DND-41 (cell line): ENCODE results near the gene RSAD2.

Experiments
- ATAC-seq: fragments of 200-7000 bp; cut with Tn5 transposase; 3 replicates; pipeline ENCODE4 v1.9.1; 2021; ENCODE audit warnings: low read depth; ENCODE audit not compliant: insufficient read depth
- DNase-seq: peaks from one replicate; pipeline ENCODE4 v3.0.0-alpha.2; 2020
- H2AFZ ChIP-seq: 2 replicates; pipeline ENCODE4 v1.6.0; 2012; ENCODE audit warnings: low read depth, low read length
- H3K27ac ChIP-seq: 2 replicates; pipeline ENCODE4 v1.5.1; 2012; ENCODE audit warnings: low read length, inconsistent platforms
- H3K27me3 ChIP-seq: fragments of 200-600 bp; sonication (generic); 2 replicates; pipeline ENCODE4 v1.6.0; 2012; ENCODE audit warnings: low read length, mild to moderate bottlenecking, inconsistent platforms; ENCODE audit not compliant: insufficient read depth, poor library complexity
- H3K36me3 ChIP-seq: 2 replicates; pipeline ENCODE4 v1.5.1; 2012; ENCODE audit warnings: low read length, inconsistent platforms; ENCODE audit not compliant: insufficient read depth
- H3K4me1 ChIP-seq: 2 replicates; pipeline ENCODE4 v1.5.1; 2012; ENCODE audit warnings: mild to moderate bottlenecking, low read length; ENCODE audit not compliant: insufficient read depth
- H3K4me2 ChIP-seq: 2 replicates; pipeline ENCODE4 v1.6.0; 2012; ENCODE audit warnings: mild to moderate bottlenecking, moderate library complexity, low read length, inconsistent platforms; ENCODE audit not compliant: insufficient read depth
- H3K4me3 ChIP-seq, 2 experiments: fragments of 200-600 bp in 1 of 2; shearing (Covaris generic) in 1 of 2; 2 replicates each; pipeline ENCODE4 v1.5.1; 2012 to 2016; ENCODE audit warnings: inconsistent platforms in 2 of 2, low read length in 2 of 2, mild to moderate bottlenecking in 2 of 2, low read depth in 1 of 2, moderate library complexity in 1 of 2
- H3K79me2 ChIP-seq: 2 replicates; pipeline ENCODE4 v1.6.0; 2012; ENCODE audit warnings: low read length, inconsistent platforms; ENCODE audit not compliant: insufficient read depth
- H3K9ac ChIP-seq: 2 replicates; pipeline ENCODE4 v1.6.0; 2012; ENCODE audit warnings: low read depth, mild to moderate bottlenecking, inconsistent platforms, low read length, moderate library complexity
- H3K9me3 ChIP-seq: 2 replicates; pipeline ENCODE4 v1.5.1; 2012; ENCODE audit warnings: low read length, moderate library complexity, mild to moderate bottlenecking, inconsistent platforms; ENCODE audit not compliant: insufficient read depth, severe bottlenecking
- H4K20me1 ChIP-seq: 2 replicates; pipeline ENCODE4 v1.6.0; 2012; ENCODE audit warnings: low read length; ENCODE audit not compliant: insufficient read depth
- CTCF ChIP-seq: IDR thresholded peaks from 2 replicates; pipeline ENCODE4 v1.5.1; 2012; ENCODE audit warnings: borderline replicate concordance, low read length, moderate library complexity, mild to moderate bottlenecking; ENCODE audit not compliant: poor library complexity, severe bottlenecking; ENCODE audit errors: extremely low read depth
- EZH2 ChIP-seq: IDR thresholded peaks from 3 replicates; pipeline ENCODE4 v1.6.1; 2012; ENCODE audit warnings: borderline replicate concordance, low read depth, mild to moderate bottlenecking, moderate library complexity, low read length, inconsistent platforms; ENCODE audit not compliant: severe bottlenecking

Gene RSAD2

GRCh38 chr2:6943971-6944370, 66.4 kb downstream of the RSAD2 start:
- TF ChIP-seq EZH2 (no peak), CTCF (no peak)
- peaks cover 57% of the 10 kb centered on the region for H4K20me1 ChIP-seq
- H3K9me3 ChIP-seq = no peaks in the 10 kb centered on the region
- 0 out of 3 replicates have a peak, but pooled peaks have one; percentile 12 for ATAC-seq
- H3K27ac ChIP-seq = no peak overlapping the region
- H2AFZ ChIP-seq = no peak overlapping the region
- H3K4me1 ChIP-seq = no peaks in the 10 kb centered on the region
- no peaks in the 10 kb centered on the region for H3K27me3 ChIP-seq
- peaks cover 93% of the 10 kb centered on the region for H3K79me2 ChIP-seq
- no peak overlapping the region for H3K9ac ChIP-seq
- DNase-seq = no peak
- peaks cover 73% of the 10 kb centered on the region for H3K36me3 ChIP-seq
- no peak overlapping the region for H3K4me3 ChIP-seq
- H3K4me2 ChIP-seq = no peak overlapping the region

- Histone ChIP-seq H3K4me1 (no peaks in the 10 kb centered on the region), H3K36me3 (peaks cover 76% of the 10 kb centered on the region), H3K4me3 (no peak overlapping the region), H3K9ac (no peak overlapping the region), H2AFZ (no peak overlapping the region), H3K4me2 (no peak overlapping the region), H3K27me3 (no peaks in the 10 kb centered on the region), H3K9me3 (no peaks in the 10 kb centered on the region), H3K27ac (no peak overlapping the region), H4K20me1 (peaks cover 56% of the 10 kb centered on the region), H3K79me2 (peaks cover 93% of the 10 kb centered on the region)
- TF ChIP-seq EZH2 = no peak
- TF ChIP-seq CTCF = no peak
- ATAC-seq (no peak), DNase-seq (no peak)
Observed at GRCh38 chr2:6944555-6944954, 67.0 kb downstream of the RSAD2 start.

GRCh38 chr2:6945087-6945813, 67.7 kb downstream of the RSAD2 start:
- no peak for ATAC-seq
- H3K27ac ChIP-seq = peak overlapping the region; percentile 17; the same call in 1 of the 2 replicates

GRCh38 chr2:6945821-6946220, 68.2 kb downstream of the RSAD2 start:
- no peak overlapping the region for H2AFZ ChIP-seq
- H3K4me1 ChIP-seq = no peaks in the 10 kb centered on the region

More at GRCh38 chr2:6945087-6945813, 67.7 kb downstream of the RSAD2 start:
- Histone ChIP-seq H2AFZ (no peak overlapping the region), H3K27me3 (no peaks in the 10 kb centered on the region), H3K9ac (no peak overlapping the region), H3K4me1 (no peaks in the 10 kb centered on the region), H3K79me2 (peaks cover 91% of the 10 kb centered on the region), H3K4me2 (no peak overlapping the region), H4K20me1 (peaks cover 55% of the 10 kb centered on the region), H3K9me3 (no peaks in the 10 kb centered on the region), H3K4me3 (no peak overlapping the region), H3K36me3 (peaks cover 80% of the 10 kb centered on the region)
- no peak for DNase-seq
- no peak for TF ChIP-seq EZH2

More at GRCh38 chr2:6945821-6946220, 68.2 kb downstream of the RSAD2 start:
- H3K79me2 ChIP-seq = peaks cover 90% of the 10 kb centered on the region
- no peaks in the 10 kb centered on the region for H3K27me3 ChIP-seq
- DNase-seq = no peak
- no peak for ATAC-seq
- H3K9ac ChIP-seq = no peak overlapping the region
- H3K4me3 ChIP-seq = no peak overlapping the region
- peak overlapping the region; percentile 17; the same call in 1 of the 2 replicates for H3K27ac ChIP-seq
- no peaks in the 10 kb centered on the region for H3K9me3 ChIP-seq
- H3K4me2 ChIP-seq = no peak overlapping the region
- H4K20me1 ChIP-seq = peaks cover 50% of the 10 kb centered on the region
- H3K36me3 ChIP-seq = peaks cover 78% of the 10 kb centered on the region
- TF ChIP-seq CTCF (no peak), EZH2 (no peak)
